Cerebellar cortex (tissue), 1 donor: ENCODE measurements around the gene TRAPPC10.

ENCODE experiments used
- DNase-seq: peaks from one replicate; pipeline ENCODE4 v3.0.0-alpha.2; 2015; ENCODE audit warnings: low spot score

TRAPPC10 gene, protein sequence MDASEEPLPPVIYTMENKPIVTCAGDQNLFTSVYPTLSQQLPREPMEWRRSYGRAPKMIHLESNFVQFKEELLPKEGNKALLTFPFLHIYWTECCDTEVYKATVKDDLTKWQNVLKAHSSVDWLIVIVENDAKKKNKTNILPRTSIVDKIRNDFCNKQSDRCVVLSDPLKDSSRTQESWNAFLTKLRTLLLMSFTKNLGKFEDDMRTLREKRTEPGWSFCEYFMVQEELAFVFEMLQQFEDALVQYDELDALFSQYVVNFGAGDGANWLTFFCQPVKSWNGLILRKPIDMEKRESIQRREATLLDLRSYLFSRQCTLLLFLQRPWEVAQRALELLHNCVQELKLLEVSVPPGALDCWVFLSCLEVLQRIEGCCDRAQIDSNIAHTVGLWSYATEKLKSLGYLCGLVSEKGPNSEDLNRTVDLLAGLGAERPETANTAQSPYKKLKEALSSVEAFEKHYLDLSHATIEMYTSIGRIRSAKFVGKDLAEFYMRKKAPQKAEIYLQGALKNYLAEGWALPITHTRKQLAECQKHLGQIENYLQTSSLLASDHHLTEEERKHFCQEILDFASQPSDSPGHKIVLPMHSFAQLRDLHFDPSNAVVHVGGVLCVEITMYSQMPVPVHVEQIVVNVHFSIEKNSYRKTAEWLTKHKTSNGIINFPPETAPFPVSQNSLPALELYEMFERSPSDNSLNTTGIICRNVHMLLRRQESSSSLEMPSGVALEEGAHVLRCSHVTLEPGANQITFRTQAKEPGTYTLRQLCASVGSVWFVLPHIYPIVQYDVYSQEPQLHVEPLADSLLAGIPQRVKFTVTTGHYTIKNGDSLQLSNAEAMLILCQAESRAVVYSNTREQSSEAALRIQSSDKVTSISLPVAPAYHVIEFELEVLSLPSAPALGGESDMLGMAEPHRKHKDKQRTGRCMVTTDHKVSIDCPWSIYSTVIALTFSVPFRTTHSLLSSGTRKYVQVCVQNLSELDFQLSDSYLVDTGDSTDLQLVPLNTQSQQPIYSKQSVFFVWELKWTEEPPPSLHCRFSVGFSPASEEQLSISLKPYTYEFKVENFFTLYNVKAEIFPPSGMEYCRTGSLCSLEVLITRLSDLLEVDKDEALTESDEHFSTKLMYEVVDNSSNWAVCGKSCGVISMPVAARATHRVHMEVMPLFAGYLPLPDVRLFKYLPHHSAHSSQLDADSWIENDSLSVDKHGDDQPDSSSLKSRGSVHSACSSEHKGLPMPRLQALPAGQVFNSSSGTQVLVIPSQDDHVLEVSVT

DNA sequence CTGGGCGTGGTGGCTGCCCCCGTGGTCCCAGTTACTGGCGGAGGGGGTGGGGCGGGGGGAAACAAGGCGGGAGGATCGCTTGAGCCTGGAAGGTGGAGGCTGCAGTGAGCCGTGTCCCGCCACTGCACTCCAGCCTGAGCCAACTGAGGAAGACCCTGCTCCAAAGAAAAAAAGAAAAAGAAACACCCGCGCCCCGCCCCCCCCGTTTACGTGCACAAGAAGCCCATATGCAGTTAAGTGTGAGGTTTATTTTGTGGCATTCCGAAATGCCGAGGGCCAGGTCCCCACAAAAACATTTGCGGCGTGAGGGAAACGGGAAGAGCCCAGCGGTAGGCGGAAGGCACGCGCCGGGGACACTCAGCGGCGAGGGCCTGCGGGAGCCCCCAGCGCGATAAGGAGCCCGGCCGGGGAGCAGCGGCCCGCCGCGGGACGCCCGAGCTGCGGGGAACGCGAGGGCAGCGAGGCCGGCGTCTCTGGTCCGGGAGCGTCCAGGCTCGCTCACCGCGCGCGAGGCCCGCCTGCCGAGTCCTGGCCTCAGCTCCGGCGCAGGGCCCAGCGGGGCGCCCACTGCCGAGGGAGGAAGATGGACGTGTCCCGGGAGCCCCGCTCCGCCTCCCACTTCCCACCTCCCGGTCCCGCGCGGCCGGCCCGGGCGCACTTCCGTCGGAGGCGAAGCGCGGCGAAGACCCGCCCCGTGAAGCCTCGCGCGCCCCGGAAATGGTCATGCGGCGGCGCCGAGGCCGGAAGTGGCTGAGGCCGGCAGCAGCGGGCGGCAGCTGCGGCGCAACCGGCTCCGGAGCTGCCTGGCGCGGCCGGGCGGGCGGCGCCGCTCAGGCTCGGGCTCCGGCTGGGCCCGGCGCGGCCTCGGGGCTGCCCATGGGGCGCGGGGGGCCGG lies at the start of gene TRAPPC10:
TRAPPC10 (plus strand) TSS at position 731 of the 895 bp plus-strand sequence. CDS start 185 bp downstream, outside the sequence.
- DNase-seq = peak; percentile 74

DNA sequence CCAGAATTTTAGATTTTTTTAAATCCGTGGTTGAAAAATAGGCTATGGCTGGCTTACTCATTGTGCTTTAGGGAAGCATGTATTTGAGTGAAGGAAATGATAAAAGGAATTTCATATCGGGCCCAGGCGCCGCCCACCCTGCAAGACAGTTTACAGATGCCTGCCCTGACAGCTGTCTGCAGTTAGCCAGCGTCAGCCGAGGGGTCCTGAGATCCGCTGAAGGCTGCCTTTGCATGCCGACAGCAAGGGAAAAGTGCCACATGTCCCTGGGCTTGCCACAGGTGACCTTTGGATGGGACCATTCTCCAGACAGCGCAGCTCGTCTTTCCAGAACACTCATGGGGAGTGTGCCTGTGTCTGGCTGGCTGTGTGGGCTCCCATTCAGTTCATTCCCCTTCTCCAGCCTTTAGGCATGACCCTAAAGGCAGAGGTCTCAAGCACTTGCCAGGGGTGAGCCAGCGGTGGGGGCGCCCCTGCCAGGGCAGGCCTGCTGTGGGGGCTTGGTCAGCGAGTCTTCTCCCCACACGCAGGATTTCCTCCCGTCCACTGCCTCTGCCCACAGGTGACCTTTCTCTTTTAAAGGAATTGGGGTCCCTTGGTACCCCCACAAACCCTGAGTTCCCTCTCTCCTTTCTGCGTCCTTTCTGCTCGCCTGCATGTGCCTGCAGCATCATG lies 46.1 kb upstream of the TRAPPC10 start:
- DNase-seq = no peak

DNA sequence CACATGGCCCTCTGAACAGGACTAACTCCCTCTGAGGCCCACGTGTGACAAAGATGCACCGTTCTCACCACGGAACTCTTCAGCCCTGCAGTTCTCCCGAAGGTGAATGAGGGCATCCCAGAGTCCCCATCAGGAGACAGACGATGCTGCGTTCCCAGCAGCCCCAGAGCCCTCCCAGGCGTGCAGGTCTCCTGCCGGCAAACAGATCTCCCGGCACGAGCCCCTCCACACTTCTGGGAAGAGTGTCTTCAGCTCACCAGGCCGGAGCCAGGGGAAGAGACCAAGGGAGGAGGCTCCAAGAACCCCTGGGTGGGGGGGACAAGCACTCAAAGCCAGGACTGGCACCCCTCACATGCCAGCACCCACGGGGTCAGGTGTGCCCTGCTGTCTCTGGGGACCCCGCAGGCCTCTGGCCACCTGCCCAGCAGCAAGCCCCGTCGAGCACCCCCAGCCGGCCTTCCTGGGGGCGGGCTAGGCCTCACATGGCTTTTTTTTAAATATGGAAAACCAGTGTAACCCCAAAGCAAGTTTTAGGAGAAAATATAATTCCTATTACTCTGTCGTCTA lies 45.1 kb upstream of the TRAPPC10 start:
- no peak for DNase-seq

DNA sequence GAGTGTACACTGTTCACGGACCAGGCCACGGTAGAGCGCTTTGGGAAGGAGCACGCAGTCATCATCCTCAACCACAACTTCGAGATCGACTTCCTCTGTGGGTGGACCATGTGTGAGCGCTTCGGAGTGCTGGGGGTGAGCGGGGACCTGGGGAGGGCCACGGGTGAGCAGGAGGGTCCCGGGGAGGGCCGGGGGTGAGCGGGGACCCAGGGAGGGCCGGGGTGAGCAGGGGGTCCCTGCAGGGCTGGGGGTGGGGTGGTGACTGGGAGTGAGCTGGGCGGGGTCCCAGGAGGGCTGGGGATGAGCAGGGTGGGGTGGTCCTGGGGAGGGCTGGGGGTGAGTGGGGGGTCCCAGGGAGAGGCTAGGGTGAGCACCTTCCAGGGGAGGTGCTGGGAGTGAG lies 44.1 kb upstream of the TRAPPC10 start:
- no peak for DNase-seq

DNA sequence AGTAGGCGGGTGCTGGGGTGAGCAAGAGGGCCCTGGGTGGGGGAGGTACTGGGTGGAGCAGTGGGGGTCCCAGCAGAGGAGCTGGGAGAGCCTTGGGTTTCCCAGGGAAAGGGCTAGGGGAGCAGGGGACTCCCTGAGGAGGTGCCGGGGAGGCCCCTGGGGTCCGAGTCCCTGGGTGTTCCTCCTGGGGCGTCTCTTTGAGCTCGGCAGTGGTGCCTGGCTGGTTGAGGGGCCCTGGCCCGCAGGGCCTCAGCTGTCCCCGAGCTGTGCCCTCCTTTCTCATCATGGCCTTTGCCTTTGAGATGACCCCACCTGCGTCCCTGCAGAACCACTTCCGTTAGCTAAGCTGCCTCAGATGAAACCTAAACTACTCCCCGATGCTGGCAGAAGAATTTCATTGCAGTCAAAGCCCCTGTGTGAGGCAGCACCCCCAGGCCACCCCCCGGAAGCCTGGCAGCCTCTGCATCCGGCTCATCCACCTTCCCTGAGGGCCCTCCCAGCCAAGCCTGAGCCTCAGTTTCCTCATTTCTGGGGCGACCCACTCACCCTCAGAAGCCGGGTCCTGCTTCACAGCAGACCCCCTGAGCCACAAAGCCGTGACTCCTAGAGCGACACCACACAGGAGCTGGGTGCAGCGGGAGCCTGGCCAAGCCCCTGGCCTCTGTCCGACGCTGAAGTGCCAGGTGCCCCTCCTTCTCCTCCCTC lies 43.5 kb upstream of the TRAPPC10 start:
- DNase-seq = no peak

DNA sequence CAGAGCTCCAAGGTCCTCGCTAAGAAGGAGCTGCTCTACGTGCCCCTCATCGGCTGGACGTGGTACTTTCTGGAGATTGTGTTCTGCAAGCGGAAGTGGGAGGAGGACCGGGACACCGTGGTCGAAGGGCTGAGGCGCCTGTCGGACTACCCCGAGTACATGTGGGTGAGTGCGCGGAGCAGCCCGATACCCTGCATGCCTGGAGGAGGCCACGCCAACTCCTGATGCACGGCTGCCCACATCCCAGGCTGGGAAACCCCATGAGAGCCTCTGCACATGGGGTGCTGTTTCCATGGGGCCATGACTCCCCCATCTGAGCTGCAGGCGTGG lies 43.0 kb upstream of the TRAPPC10 start:
- no peak for DNase-seq

DNA sequence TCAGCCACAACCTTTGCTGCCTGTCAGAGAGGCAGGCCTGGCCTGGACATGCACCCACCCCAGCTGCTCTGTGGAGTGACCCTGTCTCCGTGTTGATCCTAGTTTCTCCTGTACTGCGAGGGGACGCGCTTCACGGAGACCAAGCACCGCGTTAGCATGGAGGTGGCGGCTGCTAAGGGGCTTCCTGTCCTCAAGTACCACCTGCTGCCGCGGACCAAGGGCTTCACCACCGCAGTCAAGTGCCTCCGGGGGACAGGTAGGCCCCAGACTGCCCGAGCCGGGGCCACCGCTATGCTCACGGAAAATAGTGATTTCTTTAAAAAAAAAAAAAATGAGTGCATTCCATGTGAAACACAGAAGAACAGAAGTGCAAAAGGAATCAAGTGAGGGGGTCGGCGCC lies 41.6 kb upstream of the TRAPPC10 start:
- DNase-seq = no peak

DNA sequence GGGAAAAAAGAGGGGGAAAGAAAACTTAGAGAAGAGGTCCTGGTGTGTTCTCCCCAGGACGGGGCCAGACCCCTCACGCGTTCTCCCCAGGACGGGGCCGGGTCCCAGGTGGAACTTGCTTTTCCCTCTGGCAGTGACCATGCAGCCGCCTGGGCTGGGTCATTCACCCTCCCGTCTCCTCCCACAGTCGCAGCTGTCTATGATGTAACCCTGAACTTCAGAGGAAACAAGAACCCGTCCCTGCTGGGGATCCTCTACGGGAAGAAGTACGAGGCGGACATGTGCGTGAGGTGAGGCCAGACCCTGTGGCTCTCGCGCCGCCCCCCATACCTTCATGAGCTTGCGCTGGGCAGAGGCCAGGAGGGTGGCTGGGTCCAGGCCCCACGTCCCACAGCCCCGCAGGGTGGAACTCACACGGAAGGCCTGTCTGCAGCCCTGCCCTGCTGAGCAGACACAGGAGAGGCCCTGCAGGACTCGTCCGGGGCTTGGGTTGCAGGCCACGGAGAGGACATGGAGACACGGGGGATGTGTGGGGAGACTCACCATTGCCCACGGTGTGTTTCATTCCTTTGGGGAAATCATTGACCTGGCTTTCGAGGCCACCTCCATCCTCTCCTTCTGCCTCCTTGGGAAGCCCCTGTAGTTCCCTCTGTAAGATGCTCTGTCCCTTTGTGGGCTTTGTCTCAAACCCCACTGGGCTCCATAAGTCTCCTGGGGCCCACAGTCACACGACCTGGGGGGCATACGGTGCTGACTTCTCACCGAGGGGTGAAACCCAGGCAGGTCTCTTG lies 40.7 kb upstream of the TRAPPC10 start:
- DNase-seq = no peak

DNA sequence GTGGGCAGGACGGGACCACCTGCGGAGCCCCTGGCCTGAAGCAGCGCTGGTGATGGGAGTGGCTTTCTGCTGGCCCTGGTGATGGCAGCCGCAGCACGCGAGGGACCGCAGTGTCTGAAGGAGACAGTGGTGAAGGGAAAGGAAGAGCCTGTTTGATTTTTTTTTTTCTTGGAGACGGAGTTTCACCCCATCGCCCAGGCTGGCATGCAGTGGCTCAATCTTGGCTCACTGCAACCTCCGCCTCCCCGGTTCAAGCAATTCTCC lies 40.2 kb upstream of the TRAPPC10 start:
- DNase-seq = no peak

DNA sequence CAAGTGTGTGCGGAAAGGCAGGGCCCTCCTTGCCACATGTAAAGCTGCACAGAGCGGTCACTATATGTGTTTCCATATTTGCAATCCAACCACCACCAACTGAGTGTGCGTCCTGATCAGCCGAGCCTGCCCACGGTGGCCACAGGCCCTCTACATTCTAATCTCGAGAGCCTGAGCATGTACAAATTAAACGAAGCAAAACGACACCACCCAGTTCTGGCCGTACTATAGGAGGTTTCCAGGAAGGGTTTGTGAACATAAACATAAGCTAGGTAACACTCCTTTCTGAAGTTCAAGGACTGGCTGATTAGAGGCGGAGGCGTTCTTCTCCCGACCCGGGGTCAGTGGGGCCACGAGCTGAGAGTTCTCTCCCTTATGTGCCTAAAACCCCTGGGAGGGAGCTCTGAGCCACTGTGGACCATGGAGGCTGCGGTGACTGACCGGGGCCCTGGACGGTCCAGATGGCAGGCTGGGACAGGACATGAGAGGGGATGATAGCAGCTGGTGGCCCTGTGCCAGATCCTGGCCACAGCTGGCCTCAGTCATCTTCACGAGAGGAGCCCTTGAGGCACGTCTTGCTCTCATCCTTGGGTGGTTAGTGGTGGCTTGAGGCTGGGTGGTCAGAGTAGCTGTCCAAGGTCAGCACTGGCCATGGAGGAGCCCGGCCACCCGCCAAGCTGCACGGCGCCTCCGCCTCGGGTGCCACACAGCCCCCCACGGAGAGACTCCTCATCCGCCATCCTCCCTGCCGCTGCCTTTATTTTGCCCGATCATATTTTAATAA lies 39.1 kb upstream of the TRAPPC10 start:
- no peak for DNase-seq

DNA sequence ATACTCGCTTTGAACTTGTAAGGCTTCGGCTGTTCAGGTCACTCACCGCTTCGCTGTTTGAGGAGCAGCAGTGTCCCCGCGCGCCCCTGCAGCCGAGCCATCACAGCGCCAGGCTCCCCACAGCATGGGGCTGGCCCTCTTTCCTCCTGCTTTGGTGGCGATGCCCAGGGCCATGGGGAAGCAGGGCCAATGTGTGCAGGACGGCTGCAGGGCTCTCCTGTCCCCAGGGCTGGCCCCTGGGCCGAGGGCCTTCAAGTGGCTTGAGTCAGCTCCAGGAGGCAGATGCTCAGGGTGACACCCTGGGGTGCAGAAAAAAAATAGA lies 38.5 kb upstream of the TRAPPC10 start:
- no peak for DNase-seq

DNA sequence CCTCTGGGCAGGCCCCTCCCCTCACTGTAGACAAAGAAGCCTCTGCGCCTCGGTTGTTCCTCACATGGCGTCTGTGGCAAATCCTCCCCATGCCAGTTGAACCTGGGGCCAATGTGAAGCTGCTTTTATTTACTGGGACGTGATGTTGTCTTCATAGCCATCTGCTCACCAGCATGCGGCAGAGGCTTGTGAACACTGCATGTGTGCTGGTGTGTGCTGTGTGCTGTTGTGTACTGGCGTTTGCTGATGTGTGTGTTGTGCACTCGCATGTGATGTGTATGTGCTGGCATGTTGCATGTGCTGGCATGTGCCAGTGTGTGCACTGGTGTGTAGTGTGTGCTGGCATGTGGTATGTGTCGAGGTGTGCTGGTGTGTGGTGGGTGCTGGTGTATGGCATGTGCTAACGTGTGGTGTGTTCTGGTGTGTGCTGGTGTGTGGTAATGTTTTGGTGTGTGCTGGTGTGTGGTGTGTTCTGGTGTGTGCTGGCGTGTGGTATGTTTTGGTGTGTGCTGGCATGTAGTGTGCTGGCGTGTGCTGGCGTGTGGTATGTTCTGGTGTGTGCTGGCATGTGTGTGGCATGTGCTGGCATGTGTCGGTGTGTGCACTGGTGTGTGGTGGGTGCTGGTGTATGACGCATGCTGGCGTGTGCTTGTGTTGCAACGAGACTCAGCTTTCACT lies 37.2 kb upstream of the TRAPPC10 start:
- no peak for DNase-seq

DNA sequence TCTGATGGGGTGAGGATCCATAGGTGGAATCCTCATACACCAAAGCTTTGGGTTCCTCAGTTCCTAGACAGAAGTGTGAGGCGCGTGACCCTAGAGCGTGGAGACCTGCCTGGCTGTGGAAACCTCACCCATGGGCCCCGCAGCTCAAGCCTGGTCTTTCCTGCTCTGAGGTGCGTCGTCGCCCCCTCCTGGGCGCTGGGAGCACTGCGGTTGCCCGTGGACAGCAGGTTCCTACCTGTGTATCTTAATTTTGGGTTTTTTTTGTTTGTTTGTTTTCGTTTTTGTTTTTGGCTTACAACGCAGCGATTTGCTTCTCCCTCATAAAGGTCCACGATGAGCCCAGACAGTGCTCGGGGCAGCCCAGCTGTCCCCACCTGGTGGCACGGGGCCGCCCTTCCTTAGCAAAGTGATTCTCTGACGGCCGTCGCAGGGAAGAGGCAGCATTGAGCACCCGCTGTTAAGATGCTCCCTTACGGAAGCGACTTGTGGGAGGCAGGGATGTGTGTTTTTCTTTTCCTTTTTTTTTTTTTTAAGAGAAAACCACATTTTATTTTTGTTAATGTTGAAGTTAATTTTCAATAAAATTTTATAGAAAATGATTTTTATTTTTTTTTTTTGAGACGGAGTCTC lies 36.5 kb upstream of the TRAPPC10 start:
- DNase-seq = peak; percentile 79

DNA sequence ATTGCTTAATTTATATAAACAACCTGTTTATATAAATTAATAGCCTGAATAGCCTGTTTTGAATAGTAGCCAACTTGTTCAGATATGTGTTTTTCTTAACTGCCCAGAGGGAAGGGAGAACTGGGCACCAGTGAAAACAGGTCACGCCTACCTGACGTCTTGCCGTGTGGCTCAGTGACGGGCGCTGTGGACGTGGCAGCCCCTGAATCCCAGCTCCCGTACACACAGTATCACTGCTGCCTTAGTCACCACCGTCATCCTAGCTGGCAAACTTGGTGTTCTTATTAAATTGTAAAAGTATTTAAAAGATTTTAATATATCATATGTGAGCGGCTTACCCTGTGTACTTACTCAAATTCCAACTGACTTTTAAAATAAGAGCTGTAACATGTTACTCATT lies 35.4 kb upstream of the TRAPPC10 start:
- no peak for DNase-seq

DNA sequence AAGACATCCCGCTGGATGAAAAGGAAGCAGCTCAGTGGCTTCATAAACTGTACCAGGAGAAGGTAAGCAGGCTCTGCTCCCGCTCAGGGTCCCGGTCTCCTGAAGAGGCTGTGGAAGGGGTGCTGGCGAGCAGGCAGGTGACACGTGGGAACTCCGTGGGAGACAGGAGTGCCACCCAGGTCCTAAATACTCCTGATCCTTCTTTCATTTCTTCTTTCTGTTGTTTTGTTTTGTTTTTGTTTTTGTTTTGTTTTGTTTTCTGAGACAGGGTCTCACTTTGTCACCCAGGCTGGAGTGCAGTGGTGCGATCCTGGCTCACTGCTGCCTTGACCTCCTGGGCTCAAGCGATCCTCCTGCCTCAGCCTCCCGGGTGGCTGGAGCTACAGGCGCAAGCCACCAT lies 34.0 kb upstream of the TRAPPC10 start:
- no peak for DNase-seq

DNA sequence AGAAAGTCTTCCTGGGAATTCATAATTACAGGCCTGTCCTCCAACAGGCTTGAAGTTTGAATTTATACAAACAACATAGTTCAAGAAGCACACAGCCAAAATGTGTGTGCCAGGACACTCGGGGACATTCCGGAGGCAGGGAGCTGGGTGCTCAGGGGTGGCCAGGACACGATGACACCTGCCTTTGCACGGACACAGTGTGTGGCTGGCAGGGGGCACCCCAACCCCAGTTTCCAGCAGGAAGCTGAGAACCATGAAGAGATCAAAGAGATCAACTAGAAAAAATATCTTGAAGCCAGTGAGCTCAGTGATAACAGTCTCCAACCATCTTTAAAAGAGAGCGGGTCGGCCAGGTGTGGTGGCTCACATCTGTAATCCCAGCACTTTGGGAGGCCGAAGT lies 32.5 kb upstream of the TRAPPC10 start:
- peak; percentile 12 for DNase-seq

DNA sequence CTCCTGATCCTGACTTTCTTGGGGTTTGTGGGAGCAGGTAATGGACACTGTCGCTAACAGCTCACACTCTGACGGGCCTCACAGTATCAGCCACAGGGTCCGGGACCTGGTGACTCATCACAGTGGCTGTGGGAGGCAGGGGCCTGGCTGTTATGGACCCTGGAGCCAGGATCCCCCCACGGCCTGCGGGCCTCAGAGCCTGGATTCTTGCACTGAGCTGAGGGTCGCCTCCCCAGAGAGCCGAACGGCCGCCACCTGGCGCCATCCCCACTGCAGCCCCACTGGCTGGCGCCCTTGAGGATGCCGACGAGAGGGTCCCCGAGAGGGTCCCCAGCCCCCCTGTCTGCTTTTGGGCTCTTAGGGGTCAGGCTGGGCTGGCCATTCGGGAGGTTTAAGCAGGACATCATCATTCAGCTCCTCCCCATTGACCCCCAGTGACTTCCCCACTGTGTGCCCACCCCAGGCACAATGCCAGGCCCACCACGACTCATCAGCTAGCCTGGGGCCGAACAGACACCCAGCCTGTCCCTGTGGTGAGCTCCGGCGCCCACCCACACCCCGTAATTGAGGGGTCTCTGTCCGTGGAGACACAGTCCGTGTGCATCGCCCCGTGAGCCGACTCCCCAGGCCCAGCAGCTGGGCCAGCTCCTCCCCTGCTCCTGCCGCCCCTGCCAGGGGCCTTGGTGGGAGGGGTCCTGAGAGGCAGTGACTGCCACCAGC lies 30.8 kb upstream of the TRAPPC10 start:
- no peak for DNase-seq
